ENCODE measurements around the gene TPX2.

GRCh38 chr20:31770243-31770642 lies 31.2 kb downstream of the TPX2 start:
- TF ChIP-seq CTCF (IDR thresholded peaks at IDR 0.05; ENCODE audit: extremely low read depth in 1 of 2, insufficient read depth in 1 of 2, low read depth in 1 of 2, low read length in 2 of 2): no peak
- TF ChIP-seq EZH2 (IDR thresholded peaks at IDR 0.05; ENCODE audit: borderline replicate concordance, low read depth, low read length, severe bottlenecking): no peak
- no peak for TF ChIP-seq POLR2AphosphoS5 (IDR thresholded peaks at IDR 0.05; ENCODE audit: insufficient read depth, low read depth, low read length)
- no peak for TF ChIP-seq JUN (IDR thresholded peaks at IDR 0.05; ENCODE audit: borderline replicate concordance, insufficient read depth, insufficient read length, low read depth)
- TF ChIP-seq POLR2A (IDR thresholded peaks at IDR 0.05; ENCODE audit: low read depth, low read length): no peak
- TF ChIP-seq FOS (IDR thresholded peaks at IDR 0.05; ENCODE audit: borderline replicate concordance, insufficient read depth, low read length): no peak
- TF ChIP-seq, protein P1, sequence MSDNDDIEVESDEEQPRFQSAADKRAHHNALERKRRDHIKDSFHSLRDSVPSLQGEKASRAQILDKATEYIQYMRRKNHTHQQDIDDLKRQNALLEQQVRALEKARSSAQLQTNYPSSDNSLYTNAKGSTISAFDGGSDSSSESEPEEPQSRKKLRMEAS (IDR thresholded peaks at IDR 0.05; ENCODE audit: insufficient read depth, insufficient read length): no peak
- TF ChIP-seq GATA2 (IDR thresholded peaks at IDR 0.05; ENCODE audit: insufficient read depth, insufficient read length, low read depth, low read length): no peak
- no peak for TF ChIP-seq MYC (IDR thresholded peaks at IDR 0.05; ENCODE audit: low read depth, low read length)

Data from endothelial cell of umbilical vein (primary cell).